Parathyroid adenoma (tissue), 2 donors: ENCODE measurements around the gene SLC52A1.
A peak's percentile ranks its signal among the peaks of the same experiment; 100 is the strongest.
"Not testable (repeated sequence)": the region's sequence is repeated elsewhere in the genome, so short reads cannot be mapped to it uniquely, and the experiment has no call there.

ENCODE experiments used
- H2AFZ ChIP-seq: fragments of 300-600 bp; sonication (generic); one replicate; pipeline ENCODE4 v1.7.0; 2017; ENCODE audit warnings: antibody characterized with exemption, mild to moderate bottlenecking
- H3K27ac ChIP-seq: fragments of 300-600 bp; sonication (generic); one replicate; pipeline ENCODE4 v1.7.0; 2017
- H3K27me3 ChIP-seq: fragments of 300-600 bp; sonication (generic); one replicate; pipeline ENCODE4 v1.7.0; 2017; ENCODE audit warnings: low read length; ENCODE audit not compliant: control insufficient read depth, insufficient read depth
- H3K36me3 ChIP-seq: fragments of 300-600 bp; sonication (generic); one replicate; pipeline ENCODE4 v1.7.0; 2017; ENCODE audit warnings: low read length; ENCODE audit not compliant: control insufficient read depth, insufficient read depth
- H3K4me1 ChIP-seq: fragments of 300-600 bp; sonication (generic); one replicate; pipeline ENCODE4 v1.7.0; 2017; ENCODE audit warnings: control low read depth
- H3K4me2 ChIP-seq: fragments of 300-600 bp; sonication (generic); one replicate; pipeline ENCODE4 v1.7.0; 2017; ENCODE audit warnings: low read length
- H3K4me3 ChIP-seq: fragments of 300-600 bp; sonication (generic); one replicate; pipeline ENCODE4 v1.7.0; 2017; ENCODE audit warnings: low read depth, low read length
- H3K79me2 ChIP-seq: fragments of 300-600 bp; sonication (generic); one replicate; pipeline ENCODE4 v1.7.0; 2017; ENCODE audit warnings: control low read depth
- H3K9ac ChIP-seq: fragments of 300-600 bp; sonication (generic); one replicate; pipeline ENCODE4 v1.7.0; 2017; ENCODE audit warnings: mild to moderate bottlenecking
- H3K9me3 ChIP-seq: fragments of 300-600 bp; sonication (generic); one replicate; pipeline ENCODE4 v1.7.0; 2017; ENCODE audit warnings: low read length; ENCODE audit not compliant: control insufficient read depth
- TF ChIP-seq, protein P1 (sequence below): fragments of 300-600 bp; sonication (generic); IDR thresholded peaks from one replicate; pipeline ENCODE4 v1.7.0; 2017; ENCODE audit warnings: antibody characterized with exemption, mild to moderate bottlenecking
- donor health status: primary hyperparathyroidism.

Gene SLC52A1

DNA sequence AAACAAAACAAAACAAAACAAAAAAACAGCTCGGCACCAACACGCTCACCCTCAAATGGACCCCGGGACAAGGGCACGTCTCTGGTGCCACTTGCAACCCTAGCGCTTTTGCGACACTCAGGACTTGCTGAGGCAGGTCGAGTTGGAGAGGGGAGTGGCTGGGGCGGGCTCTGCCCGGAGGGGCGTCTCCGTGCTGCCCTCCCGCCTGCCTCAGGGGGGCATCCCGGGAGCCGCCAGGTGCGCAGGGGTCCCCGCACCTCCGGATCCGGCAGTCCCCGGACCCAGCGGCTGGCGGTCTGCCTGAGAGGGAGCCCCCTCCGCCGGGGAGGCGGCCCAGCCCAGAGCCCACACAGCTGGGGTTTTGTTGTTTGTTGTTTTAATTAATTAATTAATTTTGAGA, at the start of gene SLC52A1:
SLC52A1 (minus strand) TSS at position 112 of the 400 bp plus-strand sequence. CDS start 820 bp downstream, outside the sequence.
- TF ChIP-seq, protein P1, sequence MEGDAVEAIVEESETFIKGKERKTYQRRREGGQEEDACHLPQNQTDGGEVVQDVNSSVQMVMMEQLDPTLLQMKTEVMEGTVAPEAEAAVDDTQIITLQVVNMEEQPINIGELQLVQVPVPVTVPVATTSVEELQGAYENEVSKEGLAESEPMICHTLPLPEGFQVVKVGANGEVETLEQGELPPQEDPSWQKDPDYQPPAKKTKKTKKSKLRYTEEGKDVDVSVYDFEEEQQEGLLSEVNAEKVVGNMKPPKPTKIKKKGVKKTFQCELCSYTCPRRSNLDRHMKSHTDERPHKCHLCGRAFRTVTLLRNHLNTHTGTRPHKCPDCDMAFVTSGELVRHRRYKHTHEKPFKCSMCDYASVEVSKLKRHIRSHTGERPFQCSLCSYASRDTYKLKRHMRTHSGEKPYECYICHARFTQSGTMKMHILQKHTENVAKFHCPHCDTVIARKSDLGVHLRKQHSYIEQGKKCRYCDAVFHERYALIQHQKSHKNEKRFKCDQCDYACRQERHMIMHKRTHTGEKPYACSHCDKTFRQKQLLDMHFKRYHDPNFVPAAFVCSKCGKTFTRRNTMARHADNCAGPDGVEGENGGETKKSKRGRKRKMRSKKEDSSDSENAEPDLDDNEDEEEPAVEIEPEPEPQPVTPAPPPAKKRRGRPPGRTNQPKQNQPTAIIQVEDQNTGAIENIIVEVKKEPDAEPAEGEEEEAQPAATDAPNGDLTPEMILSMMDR, result no peak

DNA sequence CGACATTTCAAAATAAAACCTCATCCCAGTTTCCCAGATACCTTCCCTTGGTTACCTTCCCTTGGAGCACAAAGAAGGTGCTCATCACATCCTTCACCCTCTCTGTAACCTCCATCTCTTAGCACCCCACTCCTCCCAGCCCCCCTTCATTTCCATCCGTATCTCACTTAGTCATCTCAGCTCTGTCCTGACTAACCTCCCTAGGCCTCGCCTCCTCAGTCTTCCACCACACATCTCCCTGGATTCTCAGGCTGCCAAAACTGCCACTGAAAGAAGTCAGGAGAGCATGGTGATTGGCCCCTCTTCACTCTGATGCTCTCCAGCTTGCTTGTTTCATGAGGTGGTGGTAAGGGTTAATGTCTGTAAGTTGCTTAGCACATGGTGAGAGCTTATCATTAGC, 45.4 kb upstream of the SLC52A1 start:
- peaks cover 5% of the 10 kb centered on the region for H3K4me1 ChIP-seq
- H3K9me3 ChIP-seq, result no peaks in the 10 kb centered on the region
- H3K27me3 ChIP-seq, result no peaks in the 10 kb centered on the region
- no peaks in the 10 kb centered on the region for H3K36me3 ChIP-seq
- no peak overlapping the region for H3K27ac ChIP-seq
- TF ChIP-seq, protein P1, result no peak
- H3K9ac ChIP-seq, result no peak overlapping the region
- H3K4me3 ChIP-seq, result no peak overlapping the region
- H2AFZ ChIP-seq, result no peak overlapping the region
- no peak overlapping the region for H3K4me2 ChIP-seq
- peaks cover 5% of the 10 kb centered on the region for H3K79me2 ChIP-seq

More for the DNA sequence above, at the start of gene SLC52A1:
- H3K4me1 ChIP-seq, result no peaks in the 10 kb centered on the region
- H2AFZ ChIP-seq, result peak within 1 kb of the TSS; percentile 48
- H3K9me3 ChIP-seq, result no peaks in the 10 kb centered on the region
- no peak within 1 kb of the TSS for H3K9ac ChIP-seq
- H3K4me2 ChIP-seq, result peak within 1 kb of the TSS; percentile 81
- no peak within 1 kb of the TSS for H3K27ac ChIP-seq
- no peaks in the 10 kb centered on the region for H3K79me2 ChIP-seq
- H3K27me3 ChIP-seq, result no peaks in the 10 kb centered on the region
- peak within 1 kb of the TSS; percentile 44 for H3K4me3 ChIP-seq
- no peaks in the 10 kb centered on the region for H3K36me3 ChIP-seq

DNA sequence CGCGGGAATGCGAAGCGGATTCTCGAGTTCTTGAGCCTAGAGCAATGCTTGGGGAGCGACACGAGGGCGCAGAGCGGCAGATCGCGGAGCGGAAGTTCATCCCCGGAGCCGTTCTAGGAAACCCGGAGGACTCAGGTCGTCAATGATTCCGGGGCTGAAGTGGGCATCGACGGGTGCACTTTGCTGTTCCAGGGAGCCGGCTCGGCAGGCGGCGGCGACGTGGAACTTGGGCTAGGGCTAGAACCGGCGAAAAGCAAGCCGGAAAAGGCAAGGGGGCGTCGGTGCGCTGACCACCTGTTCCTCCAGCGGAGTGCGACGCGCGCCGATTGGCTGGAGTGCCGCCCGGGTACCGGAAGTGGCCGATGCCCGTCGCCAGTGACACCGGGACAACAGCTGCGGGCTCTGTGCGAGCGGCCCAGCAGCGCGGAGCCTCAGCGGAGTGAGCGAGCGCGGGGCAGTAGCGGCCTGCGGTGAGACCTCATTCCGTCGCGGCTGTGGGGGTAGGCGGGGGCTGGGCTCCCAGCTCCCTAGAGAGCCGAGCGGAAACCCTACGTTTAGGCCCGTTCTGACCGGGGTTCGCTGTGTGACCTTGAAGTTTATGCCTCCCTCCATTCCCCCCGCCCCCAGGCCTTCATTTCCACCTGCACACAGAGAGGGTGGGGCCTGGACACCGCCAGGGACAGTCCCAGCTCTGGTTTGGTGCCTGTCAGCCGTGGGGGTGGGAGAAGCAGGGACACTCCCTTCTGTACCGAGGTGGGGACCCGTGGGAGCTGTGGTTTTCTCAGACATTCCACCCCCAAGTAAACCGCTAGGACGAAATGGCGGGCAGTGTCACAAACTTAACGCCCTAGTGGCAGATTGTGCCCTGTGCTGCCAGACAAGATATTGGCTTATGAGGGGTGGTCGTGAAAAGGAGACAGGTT, 43.1 kb upstream of the SLC52A1 start, which contains the start of gene ZFP3:
ZFP3 (plus strand) TSS at position 362 of the 923 bp plus-strand sequence. CDS start 13,038 bp downstream, outside the sequence.
- peak within 1 kb of the TSS; percentile 100 for H2AFZ ChIP-seq
- H3K4me1 ChIP-seq, result peaks cover 5% of the 10 kb centered on the region
- H3K27ac ChIP-seq, result peak within 1 kb of the TSS; percentile 86
- H3K9ac ChIP-seq, result peak within 1 kb of the TSS; percentile 17
- H3K4me2 ChIP-seq, result peak within 1 kb of the TSS; percentile 85
- H3K79me2 ChIP-seq, result peaks cover 5% of the 10 kb centered on the region
- no peaks in the 10 kb centered on the region for H3K9me3 ChIP-seq
- peak within 1 kb of the TSS; percentile 99 for H3K4me3 ChIP-seq
- H3K36me3 ChIP-seq, result no peaks in the 10 kb centered on the region
- TF ChIP-seq, protein P1, result peak; percentile 13
- no peaks in the 10 kb centered on the region for H3K27me3 ChIP-seq

DNA sequence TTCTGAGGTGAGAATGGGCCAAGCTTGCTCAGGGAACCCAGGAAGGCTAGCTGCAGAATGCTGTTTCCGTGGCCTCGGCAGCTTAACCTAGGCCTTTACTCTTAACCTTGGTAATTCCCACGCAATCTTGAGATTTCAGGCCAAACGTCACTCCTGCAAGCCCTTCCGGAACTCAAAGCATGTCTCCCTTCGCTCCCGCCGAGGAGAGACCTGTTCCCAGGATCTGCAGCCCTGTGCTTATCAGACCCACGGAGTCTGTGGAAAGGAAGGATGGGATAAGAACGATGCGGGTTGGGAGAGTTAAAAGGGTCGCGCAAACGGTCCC, 42.5 kb upstream of the SLC52A1 start:
- TF ChIP-seq, protein P1, result no peak
- no peaks in the 10 kb centered on the region for H3K27me3 ChIP-seq
- peaks cover 5% of the 10 kb centered on the region for H3K4me1 ChIP-seq
- no peaks in the 10 kb centered on the region for H3K9me3 ChIP-seq
- H3K4me2 ChIP-seq, result peak overlapping the region; percentile 85
- H2AFZ ChIP-seq, result peak overlapping the region; percentile 100
- H3K4me3 ChIP-seq, result peak overlapping the region; percentile 99
- peaks cover 5% of the 10 kb centered on the region for H3K79me2 ChIP-seq
- peak overlapping the region; percentile 86 for H3K27ac ChIP-seq
- no peaks in the 10 kb centered on the region for H3K36me3 ChIP-seq
- H3K9ac ChIP-seq, result no peak overlapping the region

DNA sequence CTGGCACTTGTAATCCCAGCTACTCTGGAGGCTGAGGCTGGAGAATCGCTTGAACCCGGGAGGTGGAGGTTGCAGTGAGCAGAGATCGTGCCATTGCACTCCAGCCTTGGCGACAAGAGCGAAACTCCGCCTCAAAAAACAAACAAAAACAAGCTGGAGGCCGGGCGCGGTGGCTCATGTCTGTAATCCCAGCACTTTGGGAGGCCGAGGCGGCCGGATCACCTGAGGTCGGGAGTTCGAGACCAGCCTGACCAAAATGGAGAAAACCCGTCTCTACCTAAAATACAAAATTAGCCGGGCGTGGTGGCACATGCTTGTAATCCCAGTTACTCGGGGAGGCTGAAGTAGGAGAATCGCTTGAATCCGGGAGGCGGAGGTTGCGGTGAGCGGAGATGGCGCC, 42.0 kb upstream of the SLC52A1 start:
- H3K27ac ChIP-seq, H3K79me2 ChIP-seq, H3K9me3 ChIP-seq, H3K36me3 ChIP-seq, H3K4me1 ChIP-seq, H3K9ac ChIP-seq, H3K27me3 ChIP-seq: not testable (repeated sequence)
- Histone ChIP-seq H3K4me3 (peak overlapping the region; percentile 99), H3K4me2 (peak overlapping the region; percentile 85), H2AFZ (peak overlapping the region; percentile 100)

DNA sequence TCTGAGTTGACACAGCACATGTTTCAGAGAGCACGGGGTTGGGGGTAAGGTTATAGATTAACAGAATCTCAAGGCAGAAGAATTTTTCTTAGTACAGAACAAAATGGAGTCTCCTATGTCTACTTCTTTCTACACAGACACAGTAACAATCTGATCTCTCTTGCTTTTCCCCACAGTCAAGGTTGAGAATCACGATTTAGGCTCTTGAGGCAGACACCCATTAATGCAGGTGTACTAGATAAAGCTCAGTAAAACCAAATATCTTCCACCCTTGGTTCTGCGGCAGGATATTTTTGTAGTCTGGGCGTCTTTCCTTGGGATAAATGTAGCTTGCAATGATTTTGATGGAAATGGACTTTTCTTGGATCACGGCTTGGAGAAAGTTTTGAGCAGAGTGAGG, 40.2 kb upstream of the SLC52A1 start:
- H3K27ac ChIP-seq, H3K9ac ChIP-seq, H3K79me2 ChIP-seq, H3K36me3 ChIP-seq, H2AFZ ChIP-seq, H3K4me1 ChIP-seq, H3K4me2 ChIP-seq, H3K4me3 ChIP-seq, H3K9me3 ChIP-seq, H3K27me3 ChIP-seq: not testable (repeated sequence)
